Uterus (tissue), 2 donors: ENCODE measurements around the gene CFAP126.
"Not testable (repeated sequence)": the region's sequence is repeated elsewhere in the genome, so short reads cannot be mapped to it uniquely, and the experiment has no call there.

Experiments used
- CTCF ChIP-seq, 4 experiments: fragments of 200-600 bp in 2 of 4; fragments of 450-650 bp in 2 of 4; sonication (generic) in 2 of 4; IDR thresholded peaks; one replicate each; pipeline ENCODE4 v1.5.1; 2016 to 2019; ENCODE audit warnings: antibody characterized with exemption in 4 of 4, mild to moderate bottlenecking in 2 of 4, moderate library complexity in 1 of 4
- POLR2A ChIP-seq, 2 donors: fragments of 450-650 bp; IDR thresholded peaks; one replicate each; pipeline ENCODE4 v1.6.1; 2016; ENCODE audit warnings: antibody characterized with exemption in 2 of 2, mild to moderate bottlenecking in 1 of 2, moderate library complexity in 1 of 2

GRCh38 chr1:161391136-161391535 is 23.5 kb upstream of the CFAP126 start:
- TF ChIP-seq CTCF, POLR2A (IDR thresholded peaks at IDR 0.05): not testable (repeated sequence)
